GM12878 (cell line): ENCODE measurements around the gene ATP5PB. TPM values are rescaled to one million over a fixed set of nuclear protein-coding genes. Genes with fewer than 3 reads are reported as not detected.

Source experiments
- ATAC-seq: fragments of 200-7000 bp; cut with Tn5 transposase; 3 replicates; pipeline ENCODE4 v1.9.1; 2020; ENCODE audit warnings: mild to moderate bottlenecking, moderate library complexity
- BruUV-seq: library from RNA; stranded (reverse); fragments of 400-500 nt; replicated peaks from 2 replicates; lab custom pipeline; 2021; lab: Mats Ljungman, UMichigan
- CTCF ChIA-PET: fragments of 300-600 bp; sonication (Branson Sonifier 250); formaldehyde crosslinking; extraction: SDS; loops from one replicate; lab custom pipeline; 2021; ENCODE audit warnings: inconsistent platforms; lab: Yijun Ruan, JAX
- POLR2A ChIA-PET: fragments of 350-600 bp; formaldehyde crosslinking; extraction: SDS; loops from one replicate; lab custom pipeline; 2021; ENCODE audit warnings: inconsistent platforms; lab: Charles Lee
- RAD21 ChIA-PET: fragments of 300-600 bp; sonication (Branson Sonifier 250); formaldehyde crosslinking; loops from one replicate; lab custom pipeline; 2023; ENCODE audit warnings: antibody characterized with exemption; ENCODE audit not compliant: unreplicated experiment; lab: Charles Lee
- SMC1A ChIA-PET: fragments of 300-600 bp; sonication (Branson Sonifier 250); formaldehyde crosslinking; loops from one replicate; lab custom pipeline; 2023; ENCODE audit not compliant: unreplicated experiment, uncharacterized antibody; lab: Charles Lee
- DNase-seq: peaks from one replicate; pipeline ENCODE4 v3.0.0-alpha.2; 2011; ENCODE audit warnings: low read depth, low spot score
- FAIRE-seq: peaks from 3 replicates; lab custom pipeline; 2011; peaks lifted over from hg19 to GRCh38; lab: Jason Lieb, UNC
- H2AFZ ChIP-seq: 2 replicates; pipeline ENCODE4 v1.6.0; 2011; ENCODE audit warnings: low read depth, low read length, control low read depth; ENCODE audit not compliant: control insufficient read depth
- H3K27ac ChIP-seq: 2 replicates; pipeline ENCODE4 v1.5.1; 2011; ENCODE audit warnings: control low read depth; ENCODE audit not compliant: control insufficient read depth, insufficient read depth
- H3K27me3 ChIP-seq, 2 experiments: replicated peaks in 1 of 2; 2 replicates each; pipeline versions ENCODE4 v1.6.0 to v1.6.1; 2011; ENCODE audit warnings: low read length in 1 of 2; ENCODE audit not compliant: control insufficient read depth in 2 of 2, insufficient read depth in 2 of 2
- H3K36me3 ChIP-seq, 2 experiments: 2 replicates each; pipeline ENCODE4 v1.5.1; 2011; ENCODE audit warnings: low read length in 1 of 2; ENCODE audit not compliant: control insufficient read depth in 2 of 2, insufficient read depth in 2 of 2
- H3K4me1 ChIP-seq: 2 replicates; pipeline ENCODE4 v1.6.1; 2011; ENCODE audit warnings: mild to moderate bottlenecking, low read length, moderate library complexity, mixed read lengths; ENCODE audit not compliant: control insufficient read depth, insufficient read depth
- H3K4me2 ChIP-seq: 2 replicates; pipeline ENCODE4 v1.6.0; 2011; ENCODE audit warnings: control low read depth; ENCODE audit not compliant: control insufficient read depth, insufficient read depth
- H3K4me3 ChIP-seq: fragments of 200-600 bp; sonication (generic); 2 replicates; pipeline ENCODE4 v1.5.1; 2016
- H3K79me2 ChIP-seq: 2 replicates; pipeline ENCODE4 v1.6.0; 2011; ENCODE audit warnings: low read length; ENCODE audit not compliant: control insufficient read depth, insufficient read depth
- H3K9ac ChIP-seq: 2 replicates; pipeline ENCODE4 v1.8.0; 2011; ENCODE audit warnings: low read length, control low read depth, mixed read lengths; ENCODE audit not compliant: control insufficient read depth, insufficient read depth
- H3K9me3 ChIP-seq: replicated peaks from 3 replicates; pipeline ENCODE4 v1.5.1; 2011; ENCODE audit warnings: mild to moderate bottlenecking, low read length; ENCODE audit not compliant: control insufficient read depth, insufficient read depth
- H4K20me1 ChIP-seq: 2 replicates; pipeline ENCODE4 v1.6.0; 2011; ENCODE audit not compliant: control insufficient read depth, insufficient read depth
- ZNF24 ChIP-seq: fragments of 450-650 bp; IDR thresholded peaks from 2 replicates; pipeline ENCODE4 v1.6.1; 2017; ENCODE audit warnings: antibody characterized with exemption, mild to moderate bottlenecking
- WGBS: methylation state at CpG from one replicate; pipeline ENCODE4 v1.1.6; 2016; ENCODE audit warnings: low lambda C conversion rate; ENCODE audit not compliant: insufficient replicate concordance, insufficient coverage; ENCODE audit errors: missing lambda C conversion rate; 5-methylcytosine and 5-hydroxymethylcytosine counted together
- in situ Hi-C: fragments of 300-500 bp; cut with MboI; formaldehyde crosslinking; loops from 9 replicates; pipeline ENCODE4 v1.14.3; 2018; ENCODE audit warnings: mixed read lengths
- intact Hi-C: fragments of 100-400 bp; cut with micrococcal nuclease; formaldehyde crosslinking; loops from one replicate; pipeline ENCODE4 v1.14.2; 2022; ENCODE audit not compliant: unreplicated experiment
- polyA plus RNA-seq, 11 experiments: library from polyadenylated mRNA; depleted of rRNA in 4 of 11; unstranded in 6 of 11; stranded (reverse) in 5 of 11; fragments of >200 nt; fragmentation: Nextera tagmentation in 4 of 11; fragmentation: Illumina TruSeq in 1 of 11; extraction: Ambion mirVana in 4 of 11; extraction: Trizol in 1 of 11; gene quantifications; 1 replicate in 1 of 11; 2 replicates in 10 of 11; pipeline versions ENCODE4 v1.2.1 to v1.2.3, GENCODE V29; 2011 to 2016; ENCODE audit warnings: inconsistent platforms in 2 of 11, missing spikeins in 2 of 11, low read depth in 1 of 11
- total RNA-seq, 4 experiments: library from RNA; depleted of rRNA in 3 of 4; stranded (reverse); fragments of >200 nt in 3 of 4; fragmentation: Illumina TruSeq in 1 of 4; extraction: Trizol in 1 of 4; gene quantifications; 2 replicates each; pipeline versions ENCODE4 v1.2.1 to v1.2.3, GENCODE V29; 2013 to 2021
- TF ChIP-seq, protein P1 (sequence below): fragments of 450-650 bp; IDR thresholded peaks from 2 replicates; pipeline ENCODE4 v1.6.1; 2017; ENCODE audit warnings: mild to moderate bottlenecking, moderate library complexity

ATP5PB gene
- total and polyA plus RNA-seq, 10 of the 15 experiments (the other 5 are each of a cell fraction or from before 2014, with no cell fraction given): 380 to 1,760 (median 677) TPM

DNA sequence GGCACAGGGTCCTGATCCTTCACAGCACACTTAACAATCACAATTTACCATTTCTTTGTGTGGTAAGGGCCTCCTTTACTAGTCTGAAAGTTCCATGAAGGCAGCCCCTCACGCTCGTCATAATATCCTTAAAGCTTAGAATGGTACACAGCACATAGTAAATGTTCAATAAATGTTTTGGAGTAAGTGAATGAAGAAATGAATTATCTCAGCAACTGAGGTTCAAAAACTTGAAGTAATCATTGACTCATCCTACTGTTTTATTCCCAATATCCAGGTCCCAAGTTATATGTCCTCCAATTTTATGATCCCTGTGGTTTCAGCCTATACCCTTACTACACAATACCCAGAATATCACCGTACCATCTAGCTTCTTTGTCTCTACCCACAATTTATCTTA, 22.3 kb downstream of the ATP5PB start:
- no peak for FAIRE-seq
- in situ Hi-C loops (no loop called here), intact Hi-C loops (loop anchor here (10.0 kb wide), 2 partner anchors 57 to 247 kb away; partner anchors contain the start of gene CHI3L2)
- ChIA-PET SMC1A (interaction anchor here (0.6 to 1.6 kb wide), 9 partner anchors 9 to 285 kb away, joined by 3 to 4 read pairs (median 3); partner anchors contain the start of gene WDR77), CTCF (interaction anchor here (0.6 to 1.4 kb wide), 8 partner anchors 14 to 1840 kb away, joined by 3 to 4 read pairs (median 3); no protein-coding TSS in a partner anchor), RAD21 (interaction anchor here (1.3 kb wide), 1 partner anchor 36 kb away, joined by 6 read pairs; no protein-coding TSS in a partner anchor), POLR2A (interaction anchor here (0.7 to 1.1 kb wide), 4 partner anchors 10 to 1193 kb away, joined by 3 to 4 read pairs (median 3); no protein-coding TSS in a partner anchor)
- Histone ChIP-seq H3K9me3 (no peaks in the 10 kb centered on the region; the same call in 2 of the 3 replicates), H3K4me1 (peaks cover 27% of the 10 kb centered on the region), H3K27me3 (no peaks in the 10 kb centered on the region), H3K27ac (no peak overlapping the region), H2AFZ (no peak overlapping the region), H3K4me3 (no peak overlapping the region), H3K9ac (no peak overlapping the region), H4K20me1 (no peaks in the 10 kb centered on the region), H3K36me3 (0 out of 4 replicates have a peak, but pooled peaks cover 0 to 8% of the 10 kb centered on the region in 2 experiments), H3K4me2 (no peak overlapping the region), H3K79me2 (no peaks in the 10 kb centered on the region)
- TF ChIP-seq, protein P1, sequence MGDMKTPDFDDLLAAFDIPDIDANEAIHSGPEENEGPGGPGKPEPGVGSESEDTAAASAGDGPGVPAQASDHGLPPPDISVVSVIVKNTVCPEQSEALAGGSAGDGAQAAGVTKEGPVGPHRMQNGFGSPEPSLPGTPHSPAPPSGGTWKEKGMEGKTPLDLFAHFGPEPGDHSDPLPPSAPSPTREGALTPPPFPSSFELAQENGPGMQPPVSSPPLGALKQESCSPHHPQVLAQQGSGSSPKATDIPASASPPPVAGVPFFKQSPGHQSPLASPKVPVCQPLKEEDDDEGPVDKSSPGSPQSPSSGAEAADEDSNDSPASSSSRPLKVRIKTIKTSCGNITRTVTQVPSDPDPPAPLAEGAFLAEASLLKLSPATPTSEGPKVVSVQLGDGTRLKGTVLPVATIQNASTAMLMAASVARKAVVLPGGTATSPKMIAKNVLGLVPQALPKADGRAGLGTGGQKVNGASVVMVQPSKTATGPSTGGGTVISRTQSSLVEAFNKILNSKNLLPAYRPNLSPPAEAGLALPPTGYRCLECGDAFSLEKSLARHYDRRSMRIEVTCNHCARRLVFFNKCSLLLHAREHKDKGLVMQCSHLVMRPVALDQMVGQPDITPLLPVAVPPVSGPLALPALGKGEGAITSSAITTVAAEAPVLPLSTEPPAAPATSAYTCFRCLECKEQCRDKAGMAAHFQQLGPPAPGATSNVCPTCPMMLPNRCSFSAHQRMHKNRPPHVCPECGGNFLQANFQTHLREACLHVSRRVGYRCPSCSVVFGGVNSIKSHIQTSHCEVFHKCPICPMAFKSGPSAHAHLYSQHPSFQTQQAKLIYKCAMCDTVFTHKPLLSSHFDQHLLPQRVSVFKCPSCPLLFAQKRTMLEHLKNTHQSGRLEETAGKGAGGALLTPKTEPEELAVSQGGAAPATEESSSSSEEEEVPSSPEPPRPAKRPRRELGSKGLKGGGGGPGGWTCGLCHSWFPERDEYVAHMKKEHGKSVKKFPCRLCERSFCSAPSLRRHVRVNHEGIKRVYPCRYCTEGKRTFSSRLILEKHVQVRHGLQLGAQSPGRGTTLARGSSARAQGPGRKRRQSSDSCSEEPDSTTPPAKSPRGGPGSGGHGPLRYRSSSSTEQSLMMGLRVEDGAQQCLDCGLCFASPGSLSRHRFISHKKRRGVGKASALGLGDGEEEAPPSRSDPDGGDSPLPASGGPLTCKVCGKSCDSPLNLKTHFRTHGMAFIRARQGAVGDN: no peak
- peak; percentile 77 for TF ChIP-seq ZNF24
- WGBS: 98% methylated on average over 3 of the region's 3 CpGs
- no peak for DNase-seq
- ATAC-seq: no peak; the same call in 2 of the 3 replicates
- no TSS peak for BruUV-seq
